GM18520 (cell line): ENCODE results near the gene MGAT5.

Experiments
- ATAC-seq: cut with Tn5 transposase; IDR thresholded peaks from one replicate; pipeline ENCODE4 v1.9.1; 2021; ENCODE audit not compliant: unreplicated experiment

Gene MGAT5

DNA sequence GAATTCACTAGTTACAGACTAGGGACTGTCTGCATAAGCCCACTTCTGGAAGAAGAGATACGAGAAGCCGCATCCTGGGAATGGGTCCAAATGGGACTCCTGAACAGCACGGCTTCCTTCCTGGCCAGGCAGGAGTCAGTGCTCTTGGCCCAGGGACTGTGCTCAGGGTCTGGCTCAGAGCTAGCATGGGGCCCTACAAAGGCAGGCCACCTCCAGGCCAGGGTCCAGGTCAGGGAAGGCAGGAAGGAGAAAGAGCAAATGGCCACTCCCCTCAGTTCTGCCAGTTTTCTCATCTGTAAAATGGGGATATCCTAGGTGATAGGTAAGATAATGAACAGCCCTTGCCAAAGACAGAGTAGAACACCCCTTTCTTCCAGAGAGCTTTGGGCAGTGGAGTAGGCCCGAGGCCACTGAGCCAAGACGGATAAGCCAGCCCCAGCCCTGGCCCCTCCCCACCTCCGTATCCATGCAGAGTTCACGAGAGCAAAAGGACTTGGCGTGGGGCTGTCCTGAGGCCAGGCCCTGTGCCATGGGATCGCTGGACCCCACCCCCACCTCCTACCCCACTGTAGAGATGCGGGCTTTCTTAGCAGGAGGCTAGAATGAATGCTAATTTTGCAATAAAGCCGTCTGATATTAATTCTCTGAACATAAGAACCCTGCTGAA, 190.1 kb downstream of the MGAT5 start:
- ATAC-seq, result no peak

DNA sequence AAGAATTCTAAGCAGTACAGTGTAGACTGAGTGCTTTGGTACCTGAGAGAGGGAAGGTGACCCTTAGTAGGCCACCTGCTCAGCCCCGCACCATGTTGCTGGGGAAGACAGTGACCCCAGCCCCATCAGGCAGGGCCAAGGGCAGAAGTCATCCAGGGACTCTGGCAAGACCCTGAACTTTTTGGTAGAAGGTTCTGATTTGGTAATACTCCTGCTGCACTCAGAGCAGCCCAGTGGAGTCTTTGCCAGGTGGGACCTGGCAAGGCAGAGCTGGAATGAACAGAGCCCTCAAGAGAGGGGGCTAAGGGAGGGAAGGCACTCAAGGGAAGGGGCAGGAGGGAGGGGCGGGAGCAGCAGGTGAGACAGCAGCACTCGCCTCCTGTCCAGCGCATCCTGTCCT, 191.2 kb downstream of the MGAT5 start:
- ATAC-seq, result no peak

DNA sequence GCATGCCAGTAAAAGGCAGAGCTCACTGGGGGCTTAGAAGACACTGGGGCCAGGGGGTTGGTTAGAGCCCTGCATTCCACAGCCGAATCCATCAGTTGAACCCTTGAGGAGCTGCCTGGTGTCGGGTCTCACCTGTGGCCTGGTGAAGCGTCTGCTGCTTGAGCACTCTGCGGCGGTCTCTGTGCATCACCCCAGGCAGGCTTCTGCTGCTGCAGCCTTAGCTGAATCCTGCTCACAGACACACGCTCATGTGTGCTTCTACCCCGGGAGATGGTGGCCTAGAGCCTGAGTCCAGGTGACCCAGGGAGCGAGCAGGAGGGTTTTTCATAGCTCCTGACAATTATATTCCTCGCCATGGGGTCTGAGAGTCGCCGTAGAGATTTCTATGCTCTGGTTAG, 192.1 kb downstream of the MGAT5 start:
- ATAC-seq, result no peak

DNA sequence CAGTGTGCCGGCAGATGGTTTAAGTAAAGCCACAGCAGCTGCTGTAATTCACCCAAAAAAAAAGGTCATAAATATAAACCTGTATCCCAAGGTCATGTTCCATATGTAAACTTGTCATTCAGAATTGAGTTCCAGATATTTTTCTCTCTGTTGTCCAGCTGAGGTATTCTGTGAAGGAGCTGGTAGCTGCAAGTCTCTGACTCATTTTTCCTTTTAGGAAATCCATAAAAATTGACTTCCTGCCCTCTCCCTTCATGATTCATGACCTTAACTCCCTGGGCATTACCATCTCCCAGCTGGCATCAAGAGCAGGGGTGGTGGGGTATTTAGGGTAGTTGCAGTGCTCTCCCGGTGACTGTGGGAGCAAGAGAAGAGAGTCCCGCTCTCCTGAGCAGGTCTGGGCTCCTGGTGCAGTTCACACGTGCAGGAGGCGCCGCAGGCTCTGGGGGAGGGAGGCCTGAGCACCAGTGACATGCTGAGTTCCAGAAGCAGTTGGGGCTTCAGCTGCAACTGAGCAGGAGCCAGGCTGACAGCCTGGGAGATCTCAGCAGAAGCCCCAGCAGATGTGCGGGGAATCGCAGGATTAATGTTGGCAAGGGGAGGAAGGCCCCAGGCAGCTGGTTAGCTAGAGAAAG, 192.6 kb downstream of the MGAT5 start:
- no peak for ATAC-seq

DNA sequence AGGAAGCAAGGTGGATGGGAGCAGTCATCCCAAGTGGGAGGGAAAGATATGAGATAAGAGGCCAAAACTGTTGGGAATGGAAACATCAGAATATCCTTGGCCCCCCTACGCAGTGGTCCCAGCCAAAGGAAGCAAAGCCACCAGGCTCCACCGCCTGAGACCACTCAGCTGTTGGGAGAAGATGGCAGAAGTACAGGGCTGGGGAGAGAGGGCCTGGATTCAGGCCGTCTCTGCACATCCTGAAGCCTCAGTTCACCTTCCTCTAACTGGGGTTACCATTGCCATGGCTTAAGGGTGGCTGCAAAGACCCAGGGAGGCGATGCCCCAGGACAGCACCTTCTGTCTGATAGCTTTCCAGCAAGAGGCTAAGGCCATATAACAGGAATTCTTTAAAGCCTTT, 193.8 kb downstream of the MGAT5 start:
- ATAC-seq, result no peak

DNA sequence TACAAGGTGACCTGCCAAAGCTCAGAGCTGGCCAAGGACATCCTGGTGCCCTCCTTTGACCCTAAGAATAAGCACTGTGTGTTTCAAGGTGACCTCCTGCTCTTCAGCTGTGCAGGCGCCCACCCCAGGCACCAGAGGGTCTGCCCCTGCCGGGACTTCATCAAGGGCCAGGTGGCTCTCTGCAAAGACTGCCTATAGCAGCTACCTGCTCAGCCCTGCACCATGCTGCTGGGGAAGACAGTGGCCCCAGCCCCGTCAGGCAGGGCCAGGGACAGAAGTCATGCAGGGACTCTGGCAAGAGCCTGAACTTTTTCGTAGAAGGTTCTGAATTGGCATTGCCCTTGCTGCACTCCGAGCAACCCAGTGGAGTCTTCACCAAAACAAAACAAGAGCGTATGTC, 194.8 kb downstream of the MGAT5 start:
- no peak for ATAC-seq

DNA sequence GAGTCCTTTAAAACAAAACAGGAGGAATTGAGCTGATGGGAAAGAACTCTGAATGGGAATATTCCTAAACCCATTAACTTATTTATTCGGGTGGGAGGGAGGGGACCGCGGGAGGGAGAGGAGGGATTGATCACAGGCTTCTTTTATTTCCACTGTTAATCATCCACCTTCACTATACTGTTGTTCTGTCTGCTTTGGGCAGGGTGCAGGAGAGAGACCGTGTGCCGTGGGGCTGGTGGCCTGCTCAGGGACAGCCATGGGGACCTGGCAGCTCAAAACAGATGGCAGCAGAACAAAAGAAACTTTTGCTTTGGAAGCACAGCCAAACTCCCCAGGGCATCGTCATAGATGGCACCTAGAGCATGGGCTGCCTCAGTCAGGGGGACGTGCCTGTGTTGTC, 195.3 kb downstream of the MGAT5 start:
- ATAC-seq, result no peak

DNA sequence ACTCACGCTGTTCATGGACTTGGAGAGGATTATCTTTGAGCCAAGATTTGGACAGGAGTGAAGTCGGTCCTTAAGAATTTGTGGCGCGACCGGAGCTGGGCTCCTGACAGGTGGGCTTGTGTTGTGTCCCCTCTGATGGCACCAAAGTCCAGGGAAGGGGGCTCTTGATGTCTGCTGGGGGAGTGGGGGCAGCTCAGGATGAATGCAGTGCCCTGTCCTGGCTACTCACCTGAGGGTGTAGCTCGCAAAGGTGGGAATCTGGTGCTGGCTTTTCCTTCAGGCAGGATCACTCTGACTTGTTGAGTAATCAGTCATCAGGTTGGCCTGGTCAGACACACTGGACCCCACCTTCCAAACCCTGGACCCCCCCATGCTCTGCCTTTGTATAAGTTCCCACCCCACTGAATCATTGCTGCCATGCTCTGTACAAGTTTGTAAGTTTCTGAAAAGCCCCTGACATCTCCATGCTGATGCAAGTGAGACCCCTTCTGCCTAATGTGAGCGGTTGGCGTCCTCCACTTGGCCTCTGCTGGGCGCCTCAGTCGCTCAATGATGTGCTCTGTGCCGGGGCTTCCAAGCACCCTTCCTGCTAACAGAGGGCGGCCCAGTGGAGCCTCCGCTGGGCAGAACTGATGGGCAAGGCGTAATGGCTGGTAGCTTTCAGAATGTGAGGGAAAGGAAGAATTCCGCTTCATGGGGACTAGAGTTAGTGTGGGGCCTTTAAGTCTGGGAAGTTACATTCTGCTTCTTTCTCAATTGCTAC, 196.1 kb downstream of the MGAT5 start:
- no peak for ATAC-seq

DNA sequence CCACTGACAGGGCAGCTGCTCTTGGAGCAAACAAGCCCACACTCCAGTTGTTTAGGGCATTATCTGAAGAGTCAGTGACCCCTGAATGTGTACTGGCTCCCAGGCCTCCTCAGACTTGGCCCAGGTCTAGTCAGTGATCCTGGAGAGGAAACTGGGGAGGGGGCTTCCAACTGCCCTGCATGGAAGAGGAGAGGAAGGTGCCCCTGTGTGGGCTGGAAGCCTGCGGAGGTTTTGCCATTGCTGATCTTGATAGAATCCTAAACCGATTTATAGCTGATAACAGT, 197.4 kb downstream of the MGAT5 start:
- ATAC-seq, result no peak

DNA sequence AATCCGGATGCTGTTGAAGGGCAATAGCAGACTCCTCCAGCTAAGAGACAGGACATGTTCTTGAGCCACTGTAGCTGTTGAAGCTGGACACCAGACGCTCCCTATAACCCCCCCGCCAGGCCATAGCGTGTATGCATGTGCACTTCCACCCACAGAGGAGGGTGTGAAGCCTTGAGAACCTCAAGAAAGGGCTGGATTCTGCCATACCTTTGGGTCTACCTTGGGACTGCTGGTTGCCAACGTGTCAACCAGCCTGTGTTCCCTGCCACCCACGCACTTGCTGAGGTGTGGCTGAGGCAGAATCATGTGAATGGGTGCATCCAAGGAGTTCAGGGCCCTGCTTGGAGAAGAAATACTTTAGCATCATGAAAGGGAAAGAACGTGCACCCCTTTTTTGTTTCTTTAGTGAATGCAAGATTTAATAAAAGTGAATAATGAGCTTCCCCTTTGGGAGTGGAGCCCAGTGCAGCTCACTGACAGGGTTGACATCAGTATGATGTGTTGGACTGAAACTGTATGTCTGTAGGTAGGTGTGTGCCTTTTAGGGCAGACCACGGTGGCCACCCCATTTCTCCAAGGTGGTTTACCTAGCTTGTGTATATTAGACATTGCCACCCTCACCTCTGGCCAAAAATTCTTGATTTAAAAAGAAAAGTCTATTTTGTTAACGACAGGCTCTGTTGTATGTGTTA, 198.3 kb downstream of the MGAT5 start:
- no peak for ATAC-seq

DNA sequence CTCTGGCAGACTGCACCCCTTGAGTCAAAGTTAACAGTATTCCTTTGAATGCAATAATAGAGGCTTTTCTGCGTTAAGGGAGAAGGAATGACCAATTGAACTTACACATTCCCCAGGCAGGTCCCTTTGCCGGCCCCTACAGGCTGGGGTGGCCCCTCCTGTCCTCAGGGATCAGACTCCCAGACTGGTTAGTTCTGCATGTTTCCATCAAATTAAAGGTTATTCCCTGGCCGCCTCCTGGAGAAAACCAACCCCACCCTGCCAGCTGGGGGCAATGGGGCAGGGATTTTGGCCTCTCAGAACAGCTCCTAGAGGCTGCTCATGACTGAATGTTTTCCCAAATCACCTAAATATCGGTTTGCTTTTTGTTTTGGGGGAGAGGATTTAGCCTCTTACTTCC, 199.6 kb downstream of the MGAT5 start:
- ATAC-seq, result no peak

DNA sequence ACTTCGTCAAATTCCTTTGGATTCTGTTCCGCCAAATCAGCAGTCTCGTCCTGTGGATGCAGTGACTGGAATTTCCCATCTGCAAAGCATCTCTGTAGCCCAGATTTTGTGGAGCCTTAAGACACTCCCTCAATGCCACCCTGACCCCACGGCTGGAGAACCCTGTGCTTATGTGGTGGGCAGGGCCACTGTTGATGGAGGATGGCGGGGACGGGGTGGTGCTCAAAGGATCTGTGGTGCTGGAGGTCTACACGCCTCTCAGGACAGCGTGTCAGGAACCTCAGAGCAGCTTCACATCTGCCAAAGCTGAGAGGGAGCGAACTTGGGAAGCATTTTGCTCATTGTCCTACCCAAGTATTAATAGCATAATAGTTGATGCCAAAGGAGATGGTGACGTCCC, 200.1 kb downstream of the MGAT5 start:
- ATAC-seq, result no peak

DNA sequence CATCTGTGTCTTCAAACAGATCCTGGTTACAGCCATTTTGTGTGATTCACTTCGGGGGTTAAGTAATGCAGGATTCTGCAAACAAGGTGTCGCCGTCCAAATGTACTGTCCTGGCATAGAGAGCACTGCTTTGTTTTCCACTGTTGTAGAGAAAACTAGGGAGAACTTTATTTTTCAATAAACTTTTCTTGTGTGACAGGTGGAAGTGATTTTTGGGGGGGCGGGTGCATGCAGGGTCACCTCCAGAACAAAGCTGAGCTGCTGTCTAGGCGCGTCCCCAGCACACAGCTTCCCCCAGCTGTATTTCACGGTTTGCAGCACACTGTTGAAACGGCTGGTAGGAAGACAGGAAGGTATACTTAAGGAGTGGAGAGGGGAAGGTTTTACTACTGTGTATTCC, 200.6 kb downstream of the MGAT5 start:
- ATAC-seq, result no peak

DNA sequence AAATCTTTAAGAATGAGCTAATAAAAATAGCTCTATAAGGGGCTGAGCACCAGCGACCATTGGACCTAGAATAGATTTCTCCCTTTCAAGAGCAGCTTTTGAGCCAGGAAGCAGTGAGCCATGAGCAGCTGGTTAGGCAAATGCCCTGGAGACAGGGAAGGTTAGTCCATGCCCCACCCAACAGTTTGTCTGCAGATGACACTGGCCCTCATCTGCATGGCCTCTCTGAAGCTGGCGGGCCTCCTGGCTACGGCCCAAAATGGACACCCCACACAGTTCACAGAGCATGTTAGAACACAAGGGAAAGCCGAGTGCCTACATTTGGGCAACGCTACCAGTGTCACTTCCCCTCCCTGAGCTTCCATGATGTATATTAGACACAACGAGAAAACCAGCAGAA, 201.1 kb downstream of the MGAT5 start:
- no peak for ATAC-seq

DNA sequence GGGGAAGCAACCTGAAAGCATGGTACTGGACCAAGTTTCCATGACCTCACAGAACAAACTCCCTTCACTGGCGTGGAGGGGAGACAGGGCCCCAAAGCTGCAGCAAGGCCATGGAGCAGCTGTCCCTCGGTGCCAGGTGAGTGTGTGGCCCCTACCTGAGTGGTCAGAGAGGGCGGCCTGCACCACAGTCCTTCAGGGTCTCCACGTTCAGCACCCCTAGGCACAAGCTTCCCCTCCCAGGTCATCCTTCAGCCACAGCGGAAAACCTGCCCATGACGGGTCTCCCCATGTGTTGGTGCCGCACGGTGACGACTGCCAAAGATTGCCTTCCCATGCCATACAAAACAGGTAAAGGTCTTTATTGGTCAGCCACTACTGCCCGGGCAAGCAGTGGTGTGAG, 201.6 kb downstream of the MGAT5 start:
- ATAC-seq, result no peak

DNA sequence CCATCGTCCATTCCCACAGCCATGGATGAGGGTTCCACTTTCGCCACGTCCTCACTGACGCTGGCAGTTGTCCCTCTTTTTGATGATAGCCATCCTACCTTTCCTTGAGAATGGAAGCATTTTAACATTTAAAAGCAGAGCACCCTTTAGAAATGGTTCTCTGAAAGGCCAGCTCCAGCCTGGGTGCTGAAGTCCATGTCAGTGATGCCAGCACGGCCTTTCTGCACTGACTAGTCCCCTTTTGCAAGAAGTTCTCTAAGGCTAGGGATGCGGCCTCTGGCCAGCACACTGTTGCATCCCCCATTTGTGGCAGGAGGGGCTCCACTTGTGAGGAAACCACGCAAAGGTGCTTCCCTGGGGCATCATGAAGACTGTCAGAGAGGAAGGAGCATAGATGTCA, 203.5 kb downstream of the MGAT5 start:
- ATAC-seq, result no peak

DNA sequence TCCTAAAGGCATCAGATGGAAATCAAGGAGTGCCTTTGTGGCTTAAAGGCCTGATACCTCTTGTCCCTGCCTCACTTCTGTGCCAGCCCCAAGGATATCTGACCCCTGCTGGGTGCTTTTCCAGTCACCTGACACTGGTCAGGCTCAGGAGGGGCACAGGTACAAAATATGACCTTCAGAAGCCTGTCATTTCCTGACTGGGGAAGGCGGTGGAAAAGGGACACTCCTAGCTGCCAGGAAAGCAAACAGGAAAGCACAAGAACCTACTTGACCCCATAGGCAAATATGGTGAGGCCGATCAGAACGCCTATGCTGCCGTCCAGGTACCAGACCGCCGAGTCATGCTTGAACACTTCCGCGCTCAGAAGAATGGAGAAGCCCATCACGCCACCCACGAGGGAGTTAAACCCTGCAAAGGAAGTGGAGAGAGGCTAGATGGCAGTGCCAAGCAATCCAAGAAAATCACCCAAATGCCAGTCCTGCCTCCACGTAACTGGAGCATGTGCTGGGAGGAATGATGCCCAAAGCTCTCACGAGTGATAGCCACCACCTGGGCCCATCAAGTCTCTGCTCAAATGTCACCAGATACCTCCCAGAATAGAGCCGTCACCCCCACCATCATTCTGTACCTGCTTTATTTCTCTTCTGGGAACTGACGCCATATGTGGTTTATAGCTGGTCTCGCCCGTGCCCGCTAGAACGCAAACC, 204.0 kb downstream of the MGAT5 start:
- ATAC-seq, result no peak

DNA sequence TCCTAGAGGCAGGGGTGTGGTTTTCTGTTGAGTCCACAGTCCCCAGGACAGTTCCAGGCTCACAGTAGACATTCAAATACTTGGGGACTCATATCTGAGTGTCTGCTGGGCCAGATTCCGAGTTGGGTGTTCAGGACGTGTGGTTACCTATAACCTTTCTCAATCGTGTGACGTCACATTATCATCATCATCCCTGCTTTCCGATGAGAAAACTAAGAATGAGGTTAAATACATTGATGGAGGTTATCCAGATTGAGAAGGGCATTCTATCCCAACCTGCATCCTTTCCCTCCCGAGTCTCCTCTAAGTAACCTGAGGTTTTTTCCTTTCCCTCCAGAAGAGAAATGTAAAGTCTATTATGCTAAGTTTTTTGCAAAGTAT, 204.6 kb downstream of the MGAT5 start:
- no peak for ATAC-seq

DNA sequence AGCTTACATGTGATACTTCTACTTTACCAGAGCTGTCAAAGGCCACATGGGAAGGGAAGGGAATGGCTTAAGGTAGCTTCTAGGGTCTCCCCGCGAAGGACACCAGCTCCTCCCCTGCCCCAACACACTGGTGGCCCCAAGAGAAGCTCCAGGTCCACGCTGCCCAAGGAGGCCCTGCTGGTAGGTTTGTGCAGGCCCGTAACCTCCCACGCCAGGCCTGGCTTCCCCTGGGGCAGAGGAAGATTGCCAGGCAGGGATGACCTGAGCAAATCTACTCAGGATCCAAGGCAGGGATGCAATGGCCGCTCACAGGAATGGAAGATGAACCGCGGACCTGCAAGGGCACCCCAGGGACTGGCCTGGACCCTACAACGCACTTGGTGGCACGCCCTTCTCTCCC, 205.1 kb downstream of the MGAT5 start:
- no peak for ATAC-seq

DNA sequence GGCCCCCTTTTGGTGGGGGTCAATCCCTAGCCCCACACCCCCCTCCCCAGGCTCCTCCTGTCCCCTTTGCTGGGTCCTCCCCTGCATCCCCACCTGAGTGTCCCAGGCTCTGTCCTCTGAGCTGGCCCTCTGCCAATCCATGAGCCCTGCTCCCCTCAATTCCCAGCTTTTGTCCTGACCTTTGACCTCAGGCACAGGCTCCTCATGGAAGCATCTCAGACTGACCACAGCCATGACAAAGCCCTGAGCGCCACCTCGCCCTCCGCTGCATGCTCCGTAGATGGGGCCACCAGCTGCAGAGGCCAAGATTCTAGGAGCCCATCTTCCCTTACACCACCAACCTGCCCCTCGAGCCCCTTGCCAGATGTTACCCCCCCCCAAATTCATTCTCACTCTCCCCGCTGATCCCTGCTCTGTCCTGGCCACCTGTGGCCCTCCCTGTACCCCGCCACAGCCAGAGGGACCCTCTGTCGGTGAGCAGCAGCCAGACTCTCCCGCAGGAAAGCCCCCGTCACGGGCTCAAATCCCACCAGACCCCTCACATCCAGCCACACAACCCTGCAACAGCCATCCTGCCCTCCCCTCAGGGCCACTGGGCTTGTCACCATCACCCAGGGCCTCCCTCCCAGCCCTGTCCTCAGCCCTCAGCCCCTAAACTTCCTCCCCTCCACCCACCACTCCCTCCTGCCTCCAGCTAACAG, 206.0 kb downstream of the MGAT5 start:
- ATAC-seq, result no peak

DNA sequence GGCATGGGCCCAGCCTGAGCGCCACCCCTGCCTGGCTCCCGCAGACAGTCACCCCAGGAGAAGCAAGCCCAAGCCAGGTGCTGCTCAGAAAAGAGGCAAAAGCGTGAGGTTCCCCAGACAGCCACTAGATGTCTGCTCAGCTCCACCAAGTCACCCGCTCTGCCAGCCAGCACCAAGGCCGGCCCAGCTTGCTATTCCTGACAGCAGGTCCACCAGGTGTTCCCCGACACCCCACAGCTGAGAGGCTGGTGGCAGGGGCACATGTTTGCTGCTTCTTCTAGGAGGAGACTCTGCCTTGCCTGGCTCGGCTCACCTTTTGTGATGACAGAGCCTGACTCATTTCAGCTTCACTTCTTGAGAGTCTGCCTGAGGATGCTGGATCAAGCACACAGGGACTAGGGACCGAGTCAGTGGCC, 206.7 kb downstream of the MGAT5 start:
- peak; percentile 84 for ATAC-seq
